GM12892 (cell line): ENCODE results near the gene SLC4A5.
A peak's percentile ranks its signal among the peaks of the same experiment; 100 is the strongest.

Experiments used
- DNase-seq: peaks from one replicate; pipeline ENCODE4 v3.0.0; 2011; ENCODE audit not compliant: insufficient read length
- FAIRE-seq: peaks from 2 replicates; lab custom pipeline; 2011; peaks lifted over from hg19 to GRCh38; lab: Jason Lieb, UNC
- POLR2A ChIP-seq: IDR thresholded peaks from 2 replicates; pipeline ENCODE4 v1.6.1; 2011; ENCODE audit warnings: low read depth, low read length, control low read depth
- POLR2AphosphoS5 ChIP-seq: IDR thresholded peaks from 2 replicates; pipeline ENCODE4 v1.6.1; 2011; ENCODE audit warnings: low read depth, low read length, control low read depth
- TAF1 ChIP-seq: IDR thresholded peaks from 2 replicates; pipeline ENCODE4 v1.6.1; 2011; ENCODE audit warnings: low read depth, mild to moderate bottlenecking, control low read depth, low read length, borderline replicate concordance

SLC4A5 gene

DNA sequence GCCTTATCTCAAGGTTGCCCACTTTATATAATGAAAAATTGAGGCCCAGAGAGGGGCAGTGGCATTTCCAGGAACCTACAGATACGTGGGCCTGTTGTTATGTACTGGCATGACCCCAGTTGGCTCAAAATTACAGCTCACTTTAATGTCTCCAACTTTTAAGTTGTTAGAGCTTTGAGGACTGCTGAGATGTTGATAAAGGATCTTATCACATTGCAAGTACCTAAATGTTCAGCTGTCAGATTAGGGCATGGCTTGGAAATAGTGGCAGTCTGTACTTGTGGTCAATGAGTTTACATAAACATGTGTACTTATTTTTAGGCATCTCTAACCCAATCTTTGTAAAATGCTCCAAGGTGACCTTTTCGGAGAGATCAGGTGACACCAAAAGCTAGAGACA lies 14.6 kb downstream of the SLC4A5 start:
- DNase-seq = no peak
- FAIRE-seq = no peak
- TF ChIP-seq POLR2A (no peak), TAF1 (no peak), POLR2AphosphoS5 (no peak)

DNA sequence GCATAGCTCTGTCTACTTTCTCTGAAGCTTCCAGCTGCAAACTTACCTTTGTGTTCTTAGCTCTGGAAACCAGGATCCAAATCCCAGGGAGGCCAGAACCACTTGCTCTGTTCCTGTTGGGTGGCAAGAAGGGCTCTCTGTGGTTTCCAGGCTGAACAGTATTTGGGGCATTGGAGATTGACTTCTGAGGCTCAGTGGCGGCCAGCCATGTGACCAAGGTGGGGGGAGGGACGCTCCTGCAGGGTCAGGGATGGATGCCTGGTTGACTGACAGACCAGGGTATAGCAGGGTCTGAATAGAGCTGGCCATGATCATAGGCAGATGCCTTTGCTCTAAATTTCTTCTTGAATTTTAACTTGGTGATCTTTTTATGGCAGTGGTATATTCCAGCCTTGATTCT lies 15.1 kb downstream of the SLC4A5 start:
- no peak for FAIRE-seq
- no peak for DNase-seq
- no peak for TF ChIP-seq POLR2A

GRCh38 chr2:74327627-74328026 lies 15.6 kb downstream of the SLC4A5 start:
- FAIRE-seq (no peak), DNase-seq (no peak)
- TF ChIP-seq TAF1 (no peak), POLR2AphosphoS5 (no peak), POLR2A (no peak)

DNA sequence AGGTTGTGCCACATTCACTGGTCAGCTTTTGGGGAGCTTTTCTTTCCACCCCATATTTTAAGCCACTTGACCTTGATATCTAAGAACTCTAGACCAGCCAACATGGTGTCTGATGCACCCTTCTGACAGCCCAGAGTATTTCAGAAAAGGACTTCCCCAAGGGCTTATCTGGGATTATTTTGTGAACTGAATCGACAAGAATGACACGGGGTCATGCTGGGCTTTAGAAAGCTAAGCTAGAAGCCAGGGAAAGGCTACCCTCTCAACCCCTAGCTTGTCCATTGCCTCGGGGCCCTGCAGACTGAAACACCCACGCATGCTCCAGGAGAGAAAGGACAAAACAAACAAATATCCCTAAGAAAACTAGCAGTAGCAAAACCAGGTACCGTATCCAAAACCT lies 16.0 kb downstream of the SLC4A5 start:
- DNase-seq = no peak
- no peak for FAIRE-seq

GRCh38 chr2:74325815-74326214 lies 17.4 kb downstream of the SLC4A5 start:
- TF ChIP-seq POLR2A (no peak), TAF1 (no peak), POLR2AphosphoS5 (no peak)
- FAIRE-seq (no peak), DNase-seq (no peak)

More for the DNA sequence above, 16.0 kb downstream of the SLC4A5 start:
- TF ChIP-seq TAF1 (no peak), POLR2A (no peak), POLR2AphosphoS5 (no peak)

GRCh38 chr2:74321737-74322136 lies 21.5 kb downstream of the SLC4A5 start:
- TF ChIP-seq TAF1 (no peak), POLR2A (no peak), POLR2AphosphoS5 (no peak)
- no peak for FAIRE-seq
- no peak for DNase-seq

GRCh38 chr2:74317701-74318100 lies 25.5 kb downstream of the SLC4A5 start:
- DNase-seq (no peak), FAIRE-seq (no peak)
- TF ChIP-seq POLR2A (no peak), POLR2AphosphoS5 (no peak), TAF1 (no peak)

- no peak for DNase-seq
- FAIRE-seq = no peak
- TF ChIP-seq TAF1 (no peak), POLR2A (no peak), POLR2AphosphoS5 (no peak)
Observed at GRCh38 chr2:74316627-74317295, 26.5 kb downstream of the SLC4A5 start.

- DNase-seq (no peak), FAIRE-seq (peak; percentile 24)
- TF ChIP-seq TAF1 (no peak), POLR2AphosphoS5 (no peak), POLR2A (no peak)
Observed at GRCh38 chr2:74314107-74314506, 29.1 kb downstream of the SLC4A5 start.

DNA sequence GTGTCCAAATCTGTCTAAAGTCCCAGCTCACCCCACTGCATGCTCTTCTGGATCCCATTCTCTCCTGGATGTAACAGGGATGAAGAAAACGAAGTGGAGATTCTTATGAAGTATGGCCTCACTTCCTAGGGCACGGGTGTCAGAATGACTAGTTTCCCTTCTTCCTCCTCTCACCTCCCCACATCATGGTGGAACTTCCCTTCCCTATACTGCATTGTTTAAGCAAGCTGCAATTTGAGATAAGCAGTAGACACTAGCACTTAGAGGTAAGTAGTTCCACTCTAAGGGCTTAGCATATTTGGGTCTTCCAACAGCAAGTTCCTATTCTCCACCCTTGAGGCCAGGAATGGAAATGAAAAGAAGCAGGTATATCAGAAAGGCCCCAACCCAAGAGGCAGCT lies 29.7 kb downstream of the SLC4A5 start:
- FAIRE-seq (peak; percentile 5), DNase-seq (no peak)
- TF ChIP-seq POLR2A (no peak), POLR2AphosphoS5 (no peak), TAF1 (no peak)

- no peak for FAIRE-seq
- TF ChIP-seq POLR2A (no peak), POLR2AphosphoS5 (no peak), TAF1 (no peak)
- DNase-seq = no peak
Observed at GRCh38 chr2:74312913-74313312, 30.3 kb downstream of the SLC4A5 start.

DNA sequence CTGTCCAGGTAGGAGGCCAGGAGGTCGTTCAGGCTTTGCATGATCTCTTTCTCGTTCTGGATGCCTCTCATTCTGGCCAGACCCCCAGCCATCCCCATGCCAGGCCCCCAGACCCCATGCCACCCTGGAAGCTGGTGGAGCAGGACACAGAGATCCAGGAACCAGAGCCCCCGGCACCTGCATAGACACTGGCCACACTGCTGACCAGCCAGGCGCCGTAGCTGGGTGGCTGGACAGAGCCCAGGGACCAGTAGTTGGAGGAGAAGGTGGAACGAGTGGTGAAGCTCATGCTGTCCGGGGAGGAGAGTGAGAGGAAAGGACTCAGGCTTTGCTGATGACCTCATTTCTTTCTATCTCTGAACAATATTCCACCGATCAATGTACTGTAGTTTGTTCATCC lies 35.5 kb downstream of the SLC4A5 start:
- TF ChIP-seq POLR2AphosphoS5 (no peak), TAF1 (no peak), POLR2A (no peak)
- DNase-seq (no peak), FAIRE-seq (no peak)
